ENCODE results near the gene LIPC. TPM values are rescaled to one million over a fixed set of nuclear protein-coding genes. Genes with fewer than 3 reads are reported as not detected.

Gene LIPC
- polyA plus RNA-seq, 1 experiment = 0.31 TPM

GRCh38 chr15:58558777-58559176 is 127.0 kb downstream of the LIPC start:
- Histone ChIP-seq H3K4me3 (ENCODE audit: low read depth, low read length) (no peak overlapping the region), H3K27me3 (ENCODE audit: control insufficient read depth, insufficient read depth, low read length) (peaks cover 5% of the 10 kb centered on the region), H3K36me3 (ENCODE audit: control insufficient read depth, insufficient read depth, low read length) (no peaks in the 10 kb centered on the region)
- POLR2A ChIA-PET = interaction anchor here (0.7 kb wide), 1 partner anchor 298 kb away, joined by 7 read pairs; no protein-coding TSS in a partner anchor
- TF ChIP-seq CTCF (IDR thresholded peaks at IDR 0.05; ENCODE audit: insufficient read depth, low read depth, low read length) = no peak
- no peak for DNase-seq (ENCODE audit: low read depth)
- CTCF ChIA-PET = no interaction called here

DNA sequence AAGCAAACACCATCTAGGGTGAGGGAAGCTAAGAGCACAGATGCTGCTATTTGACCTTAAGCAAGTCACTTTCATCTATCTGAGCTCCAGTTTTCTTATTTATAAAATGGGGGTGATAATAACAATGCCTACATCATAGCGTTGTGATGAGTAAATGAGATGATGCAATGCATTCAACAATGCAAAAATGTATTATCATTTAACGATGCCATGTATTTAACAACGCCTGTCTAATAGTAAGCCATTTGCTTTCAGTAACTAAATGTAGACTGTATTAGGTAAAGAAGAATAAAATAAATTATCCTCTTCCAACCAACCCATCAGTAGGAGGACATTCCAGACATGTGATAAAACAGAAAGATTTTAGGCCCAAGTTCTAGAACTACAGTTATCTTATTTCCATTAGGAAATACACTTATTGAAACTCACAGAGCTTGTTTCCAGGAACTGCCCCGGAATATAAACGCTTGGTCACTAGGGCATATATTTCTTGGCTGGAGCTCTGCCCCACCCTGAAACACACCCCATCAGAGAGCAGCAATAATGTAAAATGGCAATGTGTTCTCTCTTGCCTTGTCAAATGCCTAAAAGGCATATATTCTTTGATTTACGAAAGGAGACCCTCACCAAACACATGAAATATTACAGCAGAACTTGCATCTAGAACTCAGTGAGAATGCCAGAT is 128.3 kb downstream of the LIPC start:
- POLR2A ChIA-PET = no interaction called here
- no peak for DNase-seq (ENCODE audit: low read depth)
- no peak overlapping the region for H3K4me3 ChIP-seq (ENCODE audit: low read depth, low read length)
- H3K27me3 ChIP-seq (ENCODE audit: control insufficient read depth, insufficient read depth, low read length) = peaks cover 2% of the 10 kb centered on the region
- TF ChIP-seq CTCF (IDR thresholded peaks at IDR 0.05; ENCODE audit: insufficient read depth, low read depth, low read length) = no peak
- CTCF ChIA-PET = interaction anchor here (1.2 kb wide), 1 partner anchor 9 kb away, joined by 4 read pairs; no protein-coding TSS in a partner anchor
- H3K36me3 ChIP-seq (ENCODE audit: control insufficient read depth, insufficient read depth, low read length) = no peaks in the 10 kb centered on the region

- Histone ChIP-seq H3K4me3 (ENCODE audit: low read depth, low read length) (no peak overlapping the region), H3K27me3 (ENCODE audit: control insufficient read depth, insufficient read depth, low read length) (peaks cover 2% of the 10 kb centered on the region), H3K36me3 (ENCODE audit: control insufficient read depth, insufficient read depth, low read length) (no peaks in the 10 kb centered on the region)
- no peak for TF ChIP-seq CTCF (IDR thresholded peaks at IDR 0.05; ENCODE audit: insufficient read depth, low read depth, low read length)
- POLR2A ChIA-PET = no interaction called here
- no peak for DNase-seq (ENCODE audit: low read depth)
- CTCF ChIA-PET = interaction anchor here (3.0 kb wide), 1 partner anchor 13 kb away, joined by 9 read pairs; no protein-coding TSS in a partner anchor
Measured at GRCh38 chr15:58561321-58561720, 129.5 kb downstream of the LIPC start.

GRCh38 chr15:58562135-58562534 is 130.3 kb downstream of the LIPC start:
- TF ChIP-seq CTCF (IDR thresholded peaks at IDR 0.05; ENCODE audit: insufficient read depth, low read depth, low read length) = no peak
- DNase-seq (ENCODE audit: low read depth) = no peak
- H3K36me3 ChIP-seq (ENCODE audit: control insufficient read depth, insufficient read depth, low read length) = no peaks in the 10 kb centered on the region
- POLR2A ChIA-PET = no interaction called here
- H3K27me3 ChIP-seq (ENCODE audit: control insufficient read depth, insufficient read depth, low read length) = peaks cover 2% of the 10 kb centered on the region
- no peak overlapping the region for H3K4me3 ChIP-seq (ENCODE audit: low read depth, low read length)
- CTCF ChIA-PET = interaction anchor here (3.0 kb wide), 1 partner anchor 12 kb away, joined by 9 read pairs; no protein-coding TSS in a partner anchor

DNA sequence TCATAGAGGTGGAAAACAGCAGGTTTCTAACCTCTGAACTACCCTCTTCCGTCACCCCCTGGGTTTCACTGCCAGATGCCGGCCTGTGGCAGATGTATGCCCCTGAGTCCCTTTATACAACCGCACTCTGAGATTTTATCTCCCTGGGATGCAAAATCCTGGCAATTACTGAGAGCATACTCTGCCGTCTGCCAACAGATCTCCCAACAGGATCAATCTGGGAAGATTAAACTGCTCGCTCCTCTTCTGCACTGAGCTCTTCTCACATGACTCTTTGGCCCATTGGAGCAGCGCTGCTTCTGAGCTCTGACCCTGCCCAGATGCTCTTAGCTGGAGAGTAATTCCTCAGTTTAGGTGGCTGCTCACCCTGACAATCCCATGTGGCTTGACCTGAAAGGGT is 133.2 kb downstream of the LIPC start:
- no peak overlapping the region for H3K4me3 ChIP-seq (ENCODE audit: low read depth, low read length)
- no peak for TF ChIP-seq CTCF (IDR thresholded peaks at IDR 0.05; ENCODE audit: insufficient read depth, low read depth, low read length)
- H3K36me3 ChIP-seq (ENCODE audit: control insufficient read depth, insufficient read depth, low read length) = no peaks in the 10 kb centered on the region
- no peak for DNase-seq (ENCODE audit: low read depth)
- H3K27me3 ChIP-seq (ENCODE audit: control insufficient read depth, insufficient read depth, low read length) = peaks cover 2% of the 10 kb centered on the region
- CTCF ChIA-PET = no interaction called here
- POLR2A ChIA-PET = no interaction called here

Data from BJ (cell line).